Brain microvascular endothelial cell (primary cell): ENCODE measurements around the gene RAMP1.

Source experiments
- DNase-seq: peaks from one replicate; pipeline ENCODE4 v3.0.0-alpha.2; 2020
- H3K27ac ChIP-seq: fragments of 250-450 bp; sonication (Bioruptor Pico); 2 replicates; pipeline ENCODE4 v1.5.1; 2020; ENCODE audit warnings: mild to moderate bottlenecking, moderate library complexity
- H3K27me3 ChIP-seq: fragments of 250-450 bp; sonication (Bioruptor Pico); replicated peaks from 2 replicates; pipeline ENCODE4 v1.5.1; 2020; ENCODE audit warnings: mild to moderate bottlenecking
- H3K36me3 ChIP-seq: fragments of 250-450 bp; sonication (Bioruptor Pico); replicated peaks from 2 replicates; pipeline ENCODE4 v1.5.1; 2020; ENCODE audit warnings: mild to moderate bottlenecking
- H3K4me3 ChIP-seq: 2 replicates; pipeline ENCODE4 v1.5.1; 2011; ENCODE audit warnings: low read depth, mild to moderate bottlenecking, control low read depth, low read length, moderate library complexity
- CTCF ChIP-seq: IDR thresholded peaks from 2 replicates; pipeline ENCODE4 v1.5.1; 2011; ENCODE audit warnings: low read depth, mild to moderate bottlenecking, moderate library complexity, low read length, control low read depth, inconsistent platforms; ENCODE audit errors: missing control alignments
- in situ Hi-C: cut with HindIII; loops from 2 replicates; pipeline ENCODE4 v1.10.0; 2017; ENCODE audit warnings: low sequenced_read_pairs, low pct_ligation_motif_present

RAMP1 gene

GRCh38 chr2:237892478-237892877, 33.1 kb downstream of the RAMP1 start:
- no peak overlapping the region for H3K4me3 ChIP-seq
- H3K27me3 ChIP-seq, result no peaks in the 10 kb centered on the region
- no peak for DNase-seq
- TF ChIP-seq CTCF, result no peak
- no peak overlapping the region for H3K27ac ChIP-seq
- in situ Hi-C loops, result no loop called here
- no peaks in the 10 kb centered on the region for H3K36me3 ChIP-seq

GRCh38 chr2:237892984-237893595, 33.7 kb downstream of the RAMP1 start:
- Histone ChIP-seq H3K27ac (no peak overlapping the region), H3K4me3 (no peak overlapping the region), H3K36me3 (no peaks in the 10 kb centered on the region), H3K27me3 (no peaks in the 10 kb centered on the region)
- DNase-seq, result no peak
- in situ Hi-C loops, result no loop called here
- no peak for TF ChIP-seq CTCF

- Histone ChIP-seq H3K27ac (no peak overlapping the region), H3K36me3 (no peaks in the 10 kb centered on the region), H3K27me3 (no peaks in the 10 kb centered on the region), H3K4me3 (no peak overlapping the region)
- in situ Hi-C loops, result no loop called here
- no peak for DNase-seq
- TF ChIP-seq CTCF, result no peak
Measured at GRCh38 chr2:237894396-237894979, 35.1 kb downstream of the RAMP1 start.

- Histone ChIP-seq H3K27ac (no peak overlapping the region), H3K4me3 (no peak overlapping the region), H3K27me3 (no peaks in the 10 kb centered on the region), H3K36me3 (no peaks in the 10 kb centered on the region)
- DNase-seq, result no peak
- in situ Hi-C loops, result no loop called here
- TF ChIP-seq CTCF, result no peak
Measured at GRCh38 chr2:237894986-237895543, 35.6 kb downstream of the RAMP1 start.

- no peaks in the 10 kb centered on the region for H3K27me3 ChIP-seq
- TF ChIP-seq CTCF, result no peak
- H3K4me3 ChIP-seq, result no peak overlapping the region
- H3K36me3 ChIP-seq, result no peaks in the 10 kb centered on the region
- DNase-seq, result no peak
- no peak overlapping the region for H3K27ac ChIP-seq
- in situ Hi-C loops, result no loop called here
Measured at GRCh38 chr2:237895544-237896506, 36.4 kb downstream of the RAMP1 start.
